ENCODE data around the gene PLEK2. TPM values are rescaled to one million over a fixed set of nuclear protein-coding genes. Genes with fewer than 3 reads are reported as not detected.
A peak's percentile ranks its signal among the peaks of the same experiment; 100 is the strongest.
"Not testable (repeated sequence)": the region's sequence is repeated elsewhere in the genome, so short reads cannot be mapped to it uniquely, and the experiment has no call there.

Gene PLEK2
- total RNA-seq, 1 donor from 2014 or later, result not detected

DNA sequence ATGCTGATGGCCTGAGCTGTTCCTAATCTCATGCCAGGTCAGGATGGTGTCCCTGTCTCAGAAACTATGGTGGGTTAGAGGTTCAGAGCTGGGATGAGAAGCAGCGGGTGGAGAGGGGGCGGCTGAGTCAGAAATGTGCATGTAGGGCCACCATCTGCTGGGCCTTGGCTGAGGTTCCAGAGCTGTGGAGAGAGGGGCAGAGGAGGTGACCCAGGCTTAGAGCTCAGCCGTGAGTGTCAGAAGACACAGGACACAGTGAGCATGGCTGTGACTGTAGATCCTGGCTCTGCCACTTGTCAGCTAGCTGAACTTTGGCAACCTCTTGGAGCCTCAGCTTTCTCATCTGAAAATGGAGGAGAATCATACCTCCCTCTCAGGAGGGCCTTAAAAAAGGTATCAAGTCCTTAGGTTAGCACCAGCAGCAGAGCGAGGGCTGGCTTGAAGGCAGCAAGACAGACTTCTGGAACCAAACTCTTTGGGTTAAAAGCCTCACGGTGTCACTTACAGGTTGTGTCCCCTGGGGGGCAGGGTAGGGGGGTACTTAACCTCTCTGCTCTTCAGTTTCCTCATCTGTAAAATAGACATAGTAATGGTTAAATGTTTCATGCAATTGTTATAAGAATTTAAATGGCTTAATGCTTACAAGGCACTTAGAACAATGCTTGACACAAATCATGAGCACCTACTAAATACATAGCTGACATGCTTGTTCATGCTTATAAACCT is 41.8 kb upstream of the PLEK2 start:
- Histone ChIP-seq H3K27me3 (ENCODE audit: low read depth) (peaks cover 4% of the 10 kb centered on the region), H3K27ac (replicated peaks) (peak overlapping the region; percentile 18), H3K4me3 (no peak overlapping the region), H3K36me3 (no peaks in the 10 kb centered on the region), H3K9me3 (replicated peaks) (no peaks in the 10 kb centered on the region), H3K4me1 (peaks cover 28% of the 10 kb centered on the region)
- intact Hi-C loops (cut with micrococcal nuclease), result no loop called here
- no peak for DNase-seq
- TF ChIP-seq, protein P1, sequence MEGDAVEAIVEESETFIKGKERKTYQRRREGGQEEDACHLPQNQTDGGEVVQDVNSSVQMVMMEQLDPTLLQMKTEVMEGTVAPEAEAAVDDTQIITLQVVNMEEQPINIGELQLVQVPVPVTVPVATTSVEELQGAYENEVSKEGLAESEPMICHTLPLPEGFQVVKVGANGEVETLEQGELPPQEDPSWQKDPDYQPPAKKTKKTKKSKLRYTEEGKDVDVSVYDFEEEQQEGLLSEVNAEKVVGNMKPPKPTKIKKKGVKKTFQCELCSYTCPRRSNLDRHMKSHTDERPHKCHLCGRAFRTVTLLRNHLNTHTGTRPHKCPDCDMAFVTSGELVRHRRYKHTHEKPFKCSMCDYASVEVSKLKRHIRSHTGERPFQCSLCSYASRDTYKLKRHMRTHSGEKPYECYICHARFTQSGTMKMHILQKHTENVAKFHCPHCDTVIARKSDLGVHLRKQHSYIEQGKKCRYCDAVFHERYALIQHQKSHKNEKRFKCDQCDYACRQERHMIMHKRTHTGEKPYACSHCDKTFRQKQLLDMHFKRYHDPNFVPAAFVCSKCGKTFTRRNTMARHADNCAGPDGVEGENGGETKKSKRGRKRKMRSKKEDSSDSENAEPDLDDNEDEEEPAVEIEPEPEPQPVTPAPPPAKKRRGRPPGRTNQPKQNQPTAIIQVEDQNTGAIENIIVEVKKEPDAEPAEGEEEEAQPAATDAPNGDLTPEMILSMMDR (IDR thresholded peaks at IDR 0.05; ENCODE audit: borderline replicate concordance), result no peak

DNA sequence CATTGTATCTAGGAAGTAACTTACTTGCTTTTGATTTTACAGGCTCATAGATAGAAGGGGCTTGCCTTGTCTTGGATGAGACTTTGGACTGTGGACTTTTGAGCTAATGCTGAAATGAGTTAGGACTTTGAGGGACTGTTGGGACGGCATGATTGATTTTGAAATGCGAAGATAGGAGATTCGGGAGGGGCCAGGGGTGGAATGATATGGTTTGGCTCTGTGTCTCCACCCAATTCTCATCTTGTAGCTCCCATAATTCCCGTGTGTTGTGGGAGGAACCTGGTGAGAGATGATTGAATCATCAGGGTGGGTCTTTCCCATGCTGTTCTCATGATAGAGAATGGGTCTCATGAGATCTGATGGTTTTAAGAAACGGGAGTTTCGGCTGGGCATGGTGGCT is 39.7 kb upstream of the PLEK2 start:
- H3K27me3 ChIP-seq (ENCODE audit: low read depth); DNase-seq; H3K27ac ChIP-seq (replicated peaks); H3K9me3 ChIP-seq (replicated peaks); H3K4me3 ChIP-seq; intact Hi-C loops (cut with micrococcal nuclease); H3K36me3 ChIP-seq: not testable (repeated sequence)
- peaks cover 24% of the 10 kb centered on the region for H3K4me1 ChIP-seq

DNA sequence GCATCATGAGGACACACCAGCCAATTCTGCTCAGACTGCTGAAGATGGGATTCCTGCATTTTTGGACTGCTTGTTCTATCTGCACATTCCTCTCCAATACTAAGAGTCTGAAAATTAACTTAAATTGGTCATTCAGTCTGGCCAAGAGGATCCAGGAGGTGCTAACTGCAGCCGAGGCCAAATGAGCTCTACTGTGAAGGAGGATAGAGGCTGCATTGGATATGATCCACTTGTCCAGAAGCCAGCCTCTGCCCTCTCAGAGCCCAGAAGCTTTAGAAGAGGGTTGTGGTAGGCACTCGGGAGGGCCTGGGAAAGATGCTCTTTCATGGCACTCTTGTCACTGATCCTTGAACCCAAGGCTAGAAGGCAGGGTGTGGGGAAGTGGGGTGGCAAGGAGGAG is 37.1 kb upstream of the PLEK2 start:
- no peaks in the 10 kb centered on the region for H3K9me3 ChIP-seq (replicated peaks)
- no peak overlapping the region for H3K4me3 ChIP-seq
- H3K36me3 ChIP-seq, result no peaks in the 10 kb centered on the region
- no peak overlapping the region for H3K27ac ChIP-seq (replicated peaks)
- intact Hi-C loops (cut with micrococcal nuclease), result no loop called here
- H3K27me3 ChIP-seq (ENCODE audit: low read depth), result no peaks in the 10 kb centered on the region
- DNase-seq, result no peak
- H3K4me1 ChIP-seq, result peaks cover 39% of the 10 kb centered on the region
- TF ChIP-seq, protein P1 (IDR thresholded peaks at IDR 0.05; ENCODE audit: borderline replicate concordance), result no peak

DNA sequence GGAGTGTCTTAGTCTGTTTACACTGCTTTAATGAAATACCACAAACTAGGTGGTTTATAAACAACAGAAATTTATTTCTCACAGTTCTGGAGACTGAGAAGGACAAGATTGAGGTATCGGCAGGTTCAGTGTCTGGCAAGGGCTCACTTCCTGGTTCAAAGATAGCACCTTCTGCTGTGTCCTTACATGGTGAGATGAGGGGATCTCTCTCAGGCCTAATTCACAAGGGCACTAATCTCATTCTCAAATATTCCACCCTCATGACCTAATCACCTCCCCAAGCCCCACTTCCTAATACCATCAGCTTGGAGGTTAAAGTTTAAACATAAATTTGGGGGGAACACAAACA is 35.0 kb upstream of the PLEK2 start:
- intact Hi-C loops (cut with micrococcal nuclease), result no loop called here
- Histone ChIP-seq H3K36me3 (no peaks in the 10 kb centered on the region), H3K9me3 (replicated peaks) (no peaks in the 10 kb centered on the region), H3K27me3 (ENCODE audit: low read depth) (no peaks in the 10 kb centered on the region), H3K27ac (replicated peaks) (peak overlapping the region; percentile 85), H3K4me1 (peaks cover 33% of the 10 kb centered on the region), H3K4me3 (peak overlapping the region; percentile 34)
- TF ChIP-seq, protein P1 (IDR thresholded peaks at IDR 0.05; ENCODE audit: borderline replicate concordance), result no peak
- no peak for DNase-seq

DNA sequence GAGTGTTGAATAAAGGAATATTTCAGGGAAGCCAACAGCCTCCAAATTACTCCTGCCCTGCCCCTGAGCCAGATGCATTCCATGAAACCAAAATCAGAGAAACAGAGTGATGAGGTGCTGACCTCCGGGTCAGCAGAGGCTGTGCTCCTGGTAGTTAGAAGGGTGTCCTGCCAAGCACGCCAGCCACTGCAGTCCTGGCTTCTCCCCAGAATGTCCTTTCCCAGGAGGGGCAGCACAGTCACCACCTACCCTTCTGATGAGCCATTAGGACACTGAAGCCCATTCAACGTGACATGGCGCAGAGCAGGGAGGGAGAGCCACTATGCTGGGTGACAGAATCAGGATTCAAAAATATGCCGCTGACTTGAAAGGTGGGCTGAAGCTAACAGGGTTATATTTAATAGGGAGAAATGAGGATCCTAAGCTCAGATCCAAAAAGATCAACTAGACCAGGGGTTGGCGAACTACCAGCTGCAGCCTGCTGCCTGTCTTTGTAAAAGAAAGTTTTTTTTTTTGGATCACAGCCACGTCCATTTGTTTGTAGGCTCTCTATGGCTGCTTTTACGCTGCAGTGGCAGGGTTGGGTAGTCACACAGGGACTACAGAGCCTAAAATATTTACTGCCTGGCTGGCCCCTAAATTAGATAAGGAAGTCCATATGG is 34.5 kb upstream of the PLEK2 start:
- Histone ChIP-seq H3K27ac (replicated peaks) (peak overlapping the region; percentile 85), H3K27me3 (ENCODE audit: low read depth) (no peaks in the 10 kb centered on the region), H3K9me3 (replicated peaks) (no peaks in the 10 kb centered on the region), H3K4me3 (peak overlapping the region; percentile 34), H3K36me3 (no peaks in the 10 kb centered on the region), H3K4me1 (peaks cover 36% of the 10 kb centered on the region)
- intact Hi-C loops (cut with micrococcal nuclease), result no loop called here
- peak; percentile 55 for DNase-seq
- TF ChIP-seq, protein P1 (IDR thresholded peaks at IDR 0.05; ENCODE audit: borderline replicate concordance), result no peak

DNA sequence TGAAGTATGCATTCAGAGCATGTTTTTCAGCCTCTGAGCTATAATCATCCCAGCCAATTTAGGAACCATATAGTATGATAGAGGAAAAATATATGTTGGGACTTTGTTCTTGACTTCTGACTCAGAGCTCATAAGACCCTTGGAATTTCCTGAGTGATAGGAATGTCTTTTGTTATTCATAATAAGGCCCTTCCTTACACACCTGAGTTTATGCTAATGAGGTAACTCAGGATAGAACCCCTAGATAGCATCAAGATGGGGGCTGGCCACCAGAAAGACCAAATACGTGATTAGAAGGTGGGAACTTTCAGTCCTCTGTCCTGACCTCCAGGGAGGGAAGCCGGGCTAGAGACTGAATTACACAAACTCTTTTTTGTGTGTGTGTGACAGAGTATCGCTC is 32.4 kb upstream of the PLEK2 start:
- Histone ChIP-seq H3K36me3 (no peaks in the 10 kb centered on the region), H3K4me3 (no peak overlapping the region), H3K27ac (replicated peaks) (peak overlapping the region; percentile 85), H3K4me1 (peaks cover 45% of the 10 kb centered on the region), H3K27me3 (ENCODE audit: low read depth) (no peaks in the 10 kb centered on the region), H3K9me3 (replicated peaks) (no peaks in the 10 kb centered on the region)
- no peak for DNase-seq
- TF ChIP-seq, protein P1 (IDR thresholded peaks at IDR 0.05; ENCODE audit: borderline replicate concordance), result no peak
- intact Hi-C loops (cut with micrococcal nuclease), result no loop called here

Data from left ventricle myocardium inferior (tissue), 1 donor.